OCI-LY7 (cell line): ENCODE measurements around the gene SPTLC2. TPM values are rescaled to one million over a fixed set of nuclear protein-coding genes. Genes with fewer than 3 reads are reported as not detected.

Experiments
- BruUV-seq: library from RNA; stranded (reverse); fragments of 400-500 nt; replicated peaks from 2 replicates; lab custom pipeline; 2021; lab: Mats Ljungman, UMichigan
- CTCF ChIA-PET: fragments of 300-600 bp; sonication (Branson Sonifier 250); formaldehyde crosslinking; loops from one replicate; lab custom pipeline; 2022; ENCODE audit warnings: antibody characterized with exemption; ENCODE audit not compliant: unreplicated experiment; lab: Charles Lee
- POLR2A ChIA-PET: fragments of 300-600 bp; sonication (Branson Sonifier 250); formaldehyde crosslinking; loops from one replicate; lab custom pipeline; 2022; ENCODE audit warnings: antibody characterized with exemption; lab: Charles Lee
- DNase-seq: peaks from one replicate; pipeline ENCODE4 v3.0.0-alpha.2; 2015; ENCODE audit warnings: low spot score
- H2AFZ ChIP-seq: fragments of 200-600 bp; sonication (generic), shearing (Covaris generic); 2 replicates; pipeline ENCODE4 v1.6.1; 2014; ENCODE audit warnings: mild to moderate bottlenecking, antibody characterized with exemption, low read length, moderate library complexity
- H3K27ac ChIP-seq: fragments of 200-600 bp; sonication (generic); 2 replicates; pipeline ENCODE4 v1.5.1; 2014; ENCODE audit warnings: mixed run types, low read depth, mild to moderate bottlenecking, moderate library complexity, low read length, inconsistent platforms; ENCODE audit not compliant: poor library complexity, severe bottlenecking
- H3K36me3 ChIP-seq: fragments of 200-600 bp; sonication (generic); 2 replicates; pipeline ENCODE4 v1.6.1; 2014; ENCODE audit warnings: mild to moderate bottlenecking, antibody characterized with exemption, low read length, moderate library complexity, mixed read lengths; ENCODE audit not compliant: insufficient read depth
- H3K4me1 ChIP-seq: fragments of 200-600 bp; sonication (generic); 2 replicates; pipeline ENCODE4 v1.5.1; 2014; ENCODE audit warnings: mild to moderate bottlenecking, low read length; ENCODE audit not compliant: insufficient read depth, poor library complexity, severe bottlenecking
- H3K4me2 ChIP-seq: fragments of 200-600 bp; sonication (generic); 2 replicates; pipeline ENCODE4 v1.6.1; 2014; ENCODE audit warnings: mild to moderate bottlenecking, low read length
- H3K4me3 ChIP-seq: fragments of 200-600 bp; sonication (generic); 2 replicates; pipeline ENCODE4 v1.5.1; 2014; ENCODE audit warnings: mild to moderate bottlenecking, low read depth, low read length; ENCODE audit not compliant: poor library complexity, severe bottlenecking
- H3K79me2 ChIP-seq: fragments of 200-600 bp; sonication (generic); 2 replicates; pipeline ENCODE4 v1.6.1; 2016; ENCODE audit warnings: low read depth, mild to moderate bottlenecking, low read length, moderate library complexity, mixed read lengths; ENCODE audit not compliant: insufficient read depth
- H3K9me2 ChIP-seq: fragments of 200-600 bp; sonication (generic); 2 replicates; pipeline ENCODE4 v1.6.1; 2016; ENCODE audit warnings: mild to moderate bottlenecking, low read length, mixed read lengths; ENCODE audit not compliant: insufficient read depth
- H3K9me3 ChIP-seq: fragments of 200-600 bp; sonication (generic); 2 replicates; pipeline ENCODE4 v1.6.1; 2014; ENCODE audit warnings: mild to moderate bottlenecking, mixed run types, low read length, mixed read lengths
- H4K20me1 ChIP-seq: fragments of 200-600 bp; sonication (generic); 2 replicates; pipeline ENCODE4 v1.6.1; 2014; ENCODE audit warnings: mild to moderate bottlenecking, antibody characterized with exemption, low read length, moderate library complexity, mixed read lengths; ENCODE audit not compliant: insufficient read depth
- EZH2phosphoT487 ChIP-seq: fragments of 200-600 bp; sonication (generic); IDR thresholded peaks from 2 replicates; pipeline ENCODE4 v1.6.1; 2018; ENCODE audit warnings: low read depth, borderline replicate concordance, mild to moderate bottlenecking, mixed run types, antibody characterized with exemption, low read length, moderate library complexity, mixed read lengths
- intact Hi-C: fragments of 100-400 bp; cut with micrococcal nuclease; formaldehyde crosslinking; loops from one replicate; pipeline ENCODE4 v1.10.0; 2022; ENCODE audit not compliant: unreplicated experiment
- total RNA-seq, 2 experiments: library from RNA; depleted of rRNA in 1 of 2; stranded (reverse); fragments of >200 nt in 1 of 2; shearing (Covaris generic) in 1 of 2; gene quantifications; 2 replicates each; pipeline ENCODE4 v1.2.3, GENCODE V29; 2014 to 2022
- TF ChIP-seq, protein P1 (sequence below): fragments of 200-600 bp; sonication (generic); conservative IDR thresholded peaks from 2 replicates; pipeline ENCODE4 v1.5.1; 2014; ENCODE audit warnings: mild to moderate bottlenecking, antibody characterized with exemption, low read length, moderate library complexity, mixed read lengths

SPTLC2 gene
- total RNA-seq, 2 experiments from 2014 or later = 14.7 to 45.1 TPM

DNA sequence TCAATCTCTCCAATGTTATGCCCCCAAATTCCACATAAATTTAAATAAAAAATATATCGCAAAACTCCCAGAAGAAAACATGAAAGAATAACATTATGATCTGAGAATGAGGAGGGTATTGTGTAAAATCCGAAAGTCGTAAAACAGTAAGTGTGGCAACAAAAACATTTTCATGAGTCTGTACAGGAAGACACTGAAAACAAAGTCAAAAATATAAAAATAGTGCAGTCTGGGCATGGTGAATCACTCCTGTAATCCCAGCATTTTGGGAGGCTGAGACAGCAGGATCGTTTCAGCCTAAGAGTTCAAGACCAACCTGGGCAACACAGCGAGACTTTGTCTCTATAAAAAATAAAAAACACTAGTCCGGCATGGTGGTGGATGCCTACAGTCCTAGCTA is 57.1 kb downstream of the SPTLC2 start:
- no peaks in the 10 kb centered on the region for H3K9me2 ChIP-seq
- ChIA-PET POLR2A (no interaction called here), CTCF (no interaction called here)
- no peak overlapping the region for H2AFZ ChIP-seq
- DNase-seq = no peak
- H3K9me3 ChIP-seq = no peaks in the 10 kb centered on the region
- no peaks in the 10 kb centered on the region for H3K4me1 ChIP-seq
- H3K4me2 ChIP-seq = no peak overlapping the region
- no TSS peak for BruUV-seq
- no peak overlapping the region for H3K27ac ChIP-seq
- H3K79me2 ChIP-seq = no peaks in the 10 kb centered on the region
- H3K36me3 ChIP-seq = peaks cover 94% of the 10 kb centered on the region
- no peak for TF ChIP-seq EZH2phosphoT487
- TF ChIP-seq, protein P1, sequence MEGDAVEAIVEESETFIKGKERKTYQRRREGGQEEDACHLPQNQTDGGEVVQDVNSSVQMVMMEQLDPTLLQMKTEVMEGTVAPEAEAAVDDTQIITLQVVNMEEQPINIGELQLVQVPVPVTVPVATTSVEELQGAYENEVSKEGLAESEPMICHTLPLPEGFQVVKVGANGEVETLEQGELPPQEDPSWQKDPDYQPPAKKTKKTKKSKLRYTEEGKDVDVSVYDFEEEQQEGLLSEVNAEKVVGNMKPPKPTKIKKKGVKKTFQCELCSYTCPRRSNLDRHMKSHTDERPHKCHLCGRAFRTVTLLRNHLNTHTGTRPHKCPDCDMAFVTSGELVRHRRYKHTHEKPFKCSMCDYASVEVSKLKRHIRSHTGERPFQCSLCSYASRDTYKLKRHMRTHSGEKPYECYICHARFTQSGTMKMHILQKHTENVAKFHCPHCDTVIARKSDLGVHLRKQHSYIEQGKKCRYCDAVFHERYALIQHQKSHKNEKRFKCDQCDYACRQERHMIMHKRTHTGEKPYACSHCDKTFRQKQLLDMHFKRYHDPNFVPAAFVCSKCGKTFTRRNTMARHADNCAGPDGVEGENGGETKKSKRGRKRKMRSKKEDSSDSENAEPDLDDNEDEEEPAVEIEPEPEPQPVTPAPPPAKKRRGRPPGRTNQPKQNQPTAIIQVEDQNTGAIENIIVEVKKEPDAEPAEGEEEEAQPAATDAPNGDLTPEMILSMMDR = no peak
- H4K20me1 ChIP-seq = 0 out of 2 replicates have a peak, but pooled peaks cover 2% of the 10 kb centered on the region
- H3K4me3 ChIP-seq = no peak overlapping the region
- intact Hi-C loops = no loop called here

DNA sequence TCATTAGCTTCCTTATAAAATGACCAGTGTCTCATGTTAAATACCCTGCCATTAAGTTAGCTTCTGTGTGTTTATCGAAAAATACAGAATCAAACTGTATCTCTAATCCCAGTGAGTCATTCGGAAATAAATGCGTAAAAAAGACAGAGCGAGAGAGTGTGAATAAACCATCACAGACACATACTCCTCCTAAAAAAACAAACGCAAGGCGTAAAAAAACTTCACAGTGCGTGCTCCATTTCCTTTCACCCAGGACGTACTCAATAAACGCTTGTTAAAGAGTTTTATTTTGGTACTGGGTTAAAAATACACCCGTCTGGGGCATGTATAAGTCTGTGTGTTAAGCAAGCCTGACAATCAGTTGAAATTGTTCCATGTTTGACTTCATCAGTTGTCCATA is 59.0 kb downstream of the SPTLC2 start:
- no peaks in the 10 kb centered on the region for H3K4me1 ChIP-seq
- no peak overlapping the region for H3K4me3 ChIP-seq
- H3K9me3 ChIP-seq = no peaks in the 10 kb centered on the region
- H3K4me2 ChIP-seq = no peak overlapping the region; the same call in 1 of the 2 replicates
- H3K27ac ChIP-seq = no peak overlapping the region
- no TSS peak for BruUV-seq
- POLR2A ChIA-PET = interaction anchor here (1.2 kb wide), 1 partner anchor 15 kb away, joined by 7 read pairs; no protein-coding TSS in a partner anchor
- H3K79me2 ChIP-seq = no peaks in the 10 kb centered on the region
- TF ChIP-seq, protein P1 = no peak
- no peak for TF ChIP-seq EZH2phosphoT487
- H2AFZ ChIP-seq = no peak overlapping the region
- CTCF ChIA-PET = no interaction called here
- intact Hi-C loops = no loop called here
- 0 out of 2 replicates have a peak, but pooled peaks cover 2% of the 10 kb centered on the region for H4K20me1 ChIP-seq
- no peaks in the 10 kb centered on the region for H3K9me2 ChIP-seq
- DNase-seq = no peak
- peaks cover 89% of the 10 kb centered on the region for H3K36me3 ChIP-seq

DNA sequence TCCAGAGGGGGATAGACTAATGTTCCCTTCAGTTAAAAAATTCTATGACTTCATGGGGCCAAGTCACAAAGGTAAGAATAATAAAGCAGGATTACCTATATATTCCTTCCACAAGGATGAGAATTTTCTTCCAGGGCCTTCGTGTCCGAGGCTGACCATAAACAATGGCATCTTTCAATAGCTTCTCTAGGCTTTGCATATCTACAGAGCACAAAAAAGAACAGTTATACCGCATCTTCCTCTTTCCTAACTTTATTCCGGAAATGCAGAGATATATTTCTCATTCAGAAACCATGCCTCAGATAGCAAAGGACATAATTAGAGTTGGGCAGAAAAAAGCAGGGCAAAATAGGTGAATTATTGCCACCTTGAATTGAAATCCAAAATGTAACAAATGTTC is 59.5 kb downstream of the SPTLC2 start:
- TF ChIP-seq, protein P1 = no peak
- TF ChIP-seq EZH2phosphoT487 = no peak
- Histone ChIP-seq H2AFZ (no peak overlapping the region), H3K36me3 (peaks cover 89% of the 10 kb centered on the region), H3K4me3 (no peak overlapping the region), H3K4me1 (no peaks in the 10 kb centered on the region), H3K79me2 (no peaks in the 10 kb centered on the region), H3K9me2 (no peaks in the 10 kb centered on the region), H3K9me3 (no peaks in the 10 kb centered on the region), H4K20me1 (0 out of 2 replicates have a peak, but pooled peaks cover 2% of the 10 kb centered on the region), H3K4me2 (no peak overlapping the region; the same call in 1 of the 2 replicates), H3K27ac (no peak overlapping the region)
- no peak for DNase-seq
- intact Hi-C loops = no loop called here
- BruUV-seq = no TSS peak
- ChIA-PET CTCF (no interaction called here), POLR2A (interaction anchor here (0.7 to 1.2 kb wide), 2 partner anchors 14 to 23 kb away, joined by 3 to 7 read pairs; no protein-coding TSS in a partner anchor)
